A673 (cell line): ENCODE measurements around the gene HNRNPA0.

Source experiments
- CTCF ChIP-seq: fragments of 300-800, 200-600 bp; sonication (generic); conservative IDR thresholded peaks from 2 replicates; pipeline ENCODE4 v1.5.1; 2017; ENCODE audit warnings: low read depth, mild to moderate bottlenecking, antibody characterized with exemption, low read length, moderate library complexity, mixed read lengths
- EZH2 ChIP-seq: fragments of 200-600 bp; sonication (generic); IDR thresholded peaks from 2 replicates; pipeline ENCODE4 v1.6.1; 2017; ENCODE audit warnings: borderline replicate concordance, low read depth, mild to moderate bottlenecking, mixed read lengths, antibody characterized with exemption, low read length; ENCODE audit not compliant: poor library complexity, severe bottlenecking

- TF ChIP-seq CTCF (no peak), EZH2 (no peak)
Measured at GRCh38 chr5:137718611-137719010, 35.6 kb downstream of the HNRNPA0 start.
